SKM-1 (cell line): ENCODE data around the gene TPM2.

ENCODE experiments used
- DNase-seq: peaks from one replicate; lab custom pipeline; 2025; ENCODE audit not compliant: unreplicated experiment; lab: John Stamatoyannopoulos, UW

Gene TPM2

DNA sequence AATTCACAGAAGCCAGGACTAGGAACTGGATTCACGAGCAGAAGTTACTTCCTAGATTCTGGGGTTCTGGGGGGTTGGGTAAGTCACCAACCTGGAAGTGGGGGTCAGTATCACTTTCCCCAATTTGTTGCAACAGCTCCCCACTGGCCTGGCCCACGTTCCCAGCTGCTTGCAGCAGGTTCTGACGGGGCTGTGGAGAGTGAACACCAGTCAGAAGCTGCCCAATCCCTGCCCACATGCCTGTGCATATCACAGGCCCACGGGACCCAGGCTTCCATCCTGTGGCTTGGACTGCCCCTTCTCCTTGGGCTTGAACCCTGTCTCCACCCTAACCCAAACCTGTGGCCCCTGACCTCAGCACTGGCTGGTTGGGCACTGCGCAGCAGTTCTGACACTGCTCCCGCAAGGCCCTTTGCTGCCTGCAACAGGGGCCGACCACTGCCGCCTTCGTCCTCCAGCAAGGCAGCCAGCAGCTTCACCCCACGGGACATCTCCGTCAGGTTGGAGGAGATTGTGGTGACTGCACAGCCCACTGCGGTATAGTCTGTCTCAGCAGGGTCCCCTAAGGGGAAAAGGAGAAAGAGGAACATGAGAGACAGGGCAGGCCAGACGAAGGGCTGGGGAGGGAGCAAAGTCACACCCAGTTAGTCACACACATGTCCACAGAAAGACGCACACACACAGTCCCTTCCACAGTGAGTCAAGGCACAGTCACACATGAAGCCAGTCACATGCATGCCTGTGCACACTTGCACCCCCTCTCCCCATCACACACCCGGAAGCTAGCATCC lies 29.2 kb upstream of the TPM2 start:
- no peak for DNase-seq

DNA sequence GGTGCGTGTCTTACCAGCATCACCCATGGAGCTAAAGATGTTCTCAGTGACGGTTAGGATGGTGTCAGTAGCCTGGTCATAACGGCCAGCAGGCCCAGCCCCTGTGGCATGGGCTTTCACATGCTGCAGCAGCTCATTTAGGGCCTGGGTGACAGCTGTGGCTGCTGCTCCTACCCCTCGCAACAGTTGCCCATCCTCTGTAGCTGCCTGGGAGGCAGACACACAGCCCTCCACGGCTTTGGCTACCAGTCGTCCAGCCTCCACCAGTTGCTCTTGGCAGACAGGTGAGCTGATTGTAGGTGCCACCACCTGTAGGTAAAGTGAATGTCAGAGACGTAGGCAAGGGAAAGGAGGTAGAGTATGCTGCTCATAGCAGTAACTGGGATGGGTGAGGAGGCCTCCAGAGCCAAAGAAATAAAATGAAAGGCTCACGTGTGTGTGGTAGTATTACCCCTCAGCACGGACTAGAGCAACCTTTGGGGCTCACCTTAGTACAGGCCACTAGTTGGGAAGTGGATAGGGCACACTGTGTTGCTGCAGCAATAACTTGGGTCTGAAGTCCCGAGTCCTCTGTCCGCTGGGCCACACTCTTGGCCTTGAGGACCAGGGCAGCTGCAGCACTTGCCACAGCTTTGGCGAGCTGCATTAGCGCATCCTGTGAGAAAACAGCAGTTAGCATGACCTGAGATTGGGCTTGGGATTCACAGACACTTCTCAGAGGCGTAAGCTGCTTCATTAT lies 27.6 kb upstream of the TPM2 start:
- no peak for DNase-seq

DNA sequence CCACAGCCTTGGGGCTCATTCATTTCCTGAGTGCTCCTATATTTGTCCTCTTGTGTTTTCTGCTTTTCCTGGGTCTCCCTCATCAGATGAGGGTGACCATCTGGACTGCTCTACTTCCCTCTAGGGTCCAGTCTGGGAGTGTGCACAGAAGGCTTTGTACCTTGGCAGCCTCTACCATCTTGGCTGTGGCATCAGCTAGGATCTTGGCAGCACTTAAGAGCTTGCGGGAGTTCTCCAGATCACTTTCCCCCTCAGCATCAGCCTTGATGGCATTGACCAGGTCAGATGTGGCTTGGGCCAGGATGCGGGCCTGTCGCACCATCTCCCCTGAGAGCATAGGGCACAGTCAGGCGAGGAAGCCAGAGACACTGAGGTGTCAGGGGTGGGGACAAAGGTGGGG lies 26.5 kb upstream of the TPM2 start:
- DNase-seq, result no peak

DNA sequence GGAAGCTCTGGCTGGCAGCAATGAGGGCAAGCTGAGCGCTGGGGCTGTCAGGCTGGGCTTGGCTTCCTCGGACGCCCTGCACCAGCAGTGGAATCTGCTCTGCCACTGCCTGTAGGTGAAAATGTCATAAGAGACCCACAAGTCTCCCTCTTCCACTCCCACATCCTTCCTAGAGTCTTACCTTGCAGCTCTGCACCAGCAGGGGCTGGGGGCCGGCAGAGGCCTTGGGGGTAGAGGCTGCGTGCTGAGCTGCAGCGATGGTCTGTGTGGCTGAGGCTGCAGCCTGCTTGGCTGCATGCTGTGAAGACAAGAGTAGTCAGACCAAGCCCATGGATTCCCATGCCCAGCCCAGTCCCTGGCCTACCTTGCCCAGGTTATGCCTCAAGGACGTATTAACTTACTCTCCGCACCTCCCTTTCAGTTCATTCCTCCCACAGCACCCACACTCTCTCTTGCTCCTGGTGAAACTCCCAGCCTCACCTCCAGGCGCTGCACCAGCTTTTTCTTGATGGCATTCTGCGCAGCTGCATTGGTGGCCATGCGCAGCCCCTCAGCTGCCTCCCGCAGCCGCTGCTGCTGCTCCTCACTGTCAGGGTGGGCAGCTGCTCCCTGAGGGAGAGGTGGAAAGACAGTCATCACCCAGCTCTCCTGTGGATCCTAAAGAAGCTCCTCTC lies 25.0 kb upstream of the TPM2 start:
- no peak for DNase-seq

DNA sequence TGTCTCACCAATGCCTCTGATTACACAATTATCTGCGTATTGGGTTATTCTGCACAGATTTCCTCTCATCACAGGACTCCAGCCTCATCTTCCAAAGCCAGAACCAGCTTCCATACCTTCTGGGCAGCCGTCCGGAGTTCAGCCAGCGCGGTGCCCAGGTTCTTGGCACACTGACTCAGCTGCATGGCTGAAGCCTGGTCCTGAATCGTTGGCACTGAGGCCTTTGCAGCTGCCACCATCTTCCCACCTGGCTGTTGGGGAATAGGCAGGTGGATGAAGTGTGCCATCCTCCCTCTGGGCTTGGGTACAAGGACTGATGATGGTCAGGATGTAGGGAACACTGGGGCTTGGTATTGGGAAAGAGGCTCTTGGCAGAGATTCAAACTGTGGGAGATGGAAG lies 24.4 kb upstream of the TPM2 start:
- DNase-seq, result no peak

DNA sequence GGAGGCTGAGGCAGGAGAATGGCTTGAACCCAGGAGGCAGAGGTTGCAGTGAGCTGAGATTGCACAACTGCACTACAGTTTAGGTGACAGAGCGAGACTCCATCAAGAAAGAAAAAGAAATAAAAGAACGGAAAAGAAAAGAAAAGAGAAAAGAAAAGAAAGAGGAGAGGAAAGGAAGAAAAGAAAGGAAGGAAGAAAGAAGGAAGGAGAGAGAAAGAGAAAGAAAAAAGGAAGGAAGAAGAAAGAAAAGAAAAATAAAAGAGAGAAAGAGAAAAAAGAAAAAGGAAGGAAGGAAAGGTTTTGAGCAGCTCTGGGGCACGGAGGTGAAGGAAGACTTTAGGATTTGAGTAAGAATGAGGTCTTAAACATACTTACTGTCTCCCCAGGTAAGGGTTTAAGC lies 23.9 kb upstream of the TPM2 start:
- DNase-seq, result no peak

DNA sequence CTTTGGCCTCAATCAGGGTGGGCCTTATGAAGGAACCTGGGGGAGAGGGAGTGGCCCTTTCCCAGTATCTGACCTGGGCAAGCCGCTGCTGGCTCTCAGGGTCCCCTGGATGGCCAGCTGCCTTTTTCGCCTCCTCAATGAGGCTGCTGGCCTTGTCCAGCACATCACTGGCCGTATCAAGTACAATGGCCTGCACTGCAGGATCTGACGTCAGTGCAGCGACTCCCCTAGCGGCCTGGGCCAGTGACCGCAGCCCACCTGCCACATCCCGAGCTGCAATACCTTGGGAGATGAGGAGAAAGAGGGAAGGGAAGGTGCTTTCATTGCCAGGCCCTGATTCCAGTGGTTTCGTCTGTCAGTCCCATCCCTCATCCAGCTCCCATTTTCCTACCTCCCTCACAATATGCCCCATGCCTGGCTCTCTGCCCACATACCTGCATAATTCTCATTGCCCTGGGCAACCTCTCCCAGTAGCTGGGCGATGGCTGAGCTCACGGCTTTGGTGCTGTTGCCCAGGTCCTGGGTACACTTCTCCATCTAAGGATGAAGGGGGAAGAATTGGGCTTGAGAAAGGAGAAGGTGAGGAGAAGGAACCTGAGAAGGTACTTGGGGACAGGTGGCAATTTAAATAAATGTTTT lies 23.2 kb upstream of the TPM2 start:
- DNase-seq, result no peak

DNA sequence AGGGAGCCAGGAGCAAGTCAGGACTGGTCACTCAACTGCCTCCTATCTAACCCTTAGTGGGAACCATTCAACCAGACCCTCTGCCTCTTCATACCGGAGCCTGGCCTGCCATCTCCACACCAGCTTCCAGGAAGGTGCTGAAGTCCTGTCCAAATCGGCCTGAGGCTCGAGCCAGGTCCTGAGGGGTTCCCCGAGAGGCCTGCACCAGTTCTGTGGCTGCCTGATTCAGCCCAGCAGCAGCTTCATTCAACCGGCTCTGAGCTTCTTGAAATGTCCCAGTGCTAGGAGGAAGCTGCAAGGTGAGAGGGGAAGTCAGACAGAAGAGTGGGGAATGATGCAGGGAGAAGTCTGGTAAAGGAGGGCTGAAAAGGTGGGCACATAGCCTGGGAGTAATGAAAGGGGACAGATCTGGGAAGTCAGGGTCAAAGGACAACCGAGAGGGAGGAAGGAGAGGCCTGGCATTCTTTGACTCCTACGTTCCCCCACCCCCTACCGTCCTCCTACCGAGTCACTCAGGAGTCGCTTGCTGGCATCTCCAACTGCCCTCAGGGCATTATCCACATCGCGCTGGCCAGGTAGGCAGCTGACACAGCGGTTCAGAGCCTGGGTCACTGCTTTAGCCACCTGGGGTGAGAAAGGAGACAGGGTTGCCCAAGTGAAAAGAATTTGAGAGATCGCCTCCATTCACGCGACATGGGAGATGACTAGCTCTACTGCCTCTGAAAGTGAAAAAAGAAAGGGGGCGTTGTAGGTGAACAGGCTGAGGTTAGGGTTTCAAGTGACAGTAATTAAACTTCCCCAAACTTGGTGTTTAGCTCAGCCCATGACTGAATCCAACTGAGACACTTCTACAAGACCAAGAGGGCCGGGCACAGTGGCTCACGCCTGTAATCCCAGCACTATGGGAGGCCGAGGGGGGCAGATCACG lies 22.0 kb upstream of the TPM2 start:
- DNase-seq, result no peak

DNA sequence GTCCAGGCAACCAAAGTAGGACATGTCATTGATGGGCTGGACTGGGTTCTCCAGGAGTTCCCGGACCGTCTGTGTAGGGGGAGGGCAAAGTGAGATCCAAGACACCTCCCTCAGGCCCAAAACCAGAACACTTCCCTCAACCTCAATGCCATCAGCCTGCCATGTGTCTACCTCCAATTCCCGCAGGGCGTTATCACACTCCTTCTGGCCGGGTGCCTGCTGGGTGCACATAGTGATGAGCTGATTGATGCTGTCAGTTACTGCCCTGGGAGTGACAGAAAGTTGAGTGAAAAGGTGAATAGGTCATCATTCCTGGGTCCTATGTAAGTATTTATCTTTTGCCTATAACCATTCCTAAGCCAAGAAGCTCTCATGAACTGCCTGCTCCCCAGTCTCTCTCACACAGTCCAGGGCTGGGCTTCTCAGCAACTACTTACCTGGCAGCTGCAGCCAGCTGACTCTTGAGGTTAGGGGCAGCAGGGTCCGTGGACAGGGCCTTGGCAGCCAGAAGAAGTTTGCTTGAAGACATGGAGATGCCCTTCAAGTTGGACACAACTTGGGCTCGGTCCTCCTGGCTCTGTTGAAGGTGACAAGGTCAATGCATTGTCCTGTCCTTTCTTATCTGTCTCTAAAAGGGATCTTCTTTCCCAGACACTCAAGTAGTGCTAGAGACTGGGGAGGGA lies 21.2 kb upstream of the TPM2 start:
- no peak for DNase-seq

DNA sequence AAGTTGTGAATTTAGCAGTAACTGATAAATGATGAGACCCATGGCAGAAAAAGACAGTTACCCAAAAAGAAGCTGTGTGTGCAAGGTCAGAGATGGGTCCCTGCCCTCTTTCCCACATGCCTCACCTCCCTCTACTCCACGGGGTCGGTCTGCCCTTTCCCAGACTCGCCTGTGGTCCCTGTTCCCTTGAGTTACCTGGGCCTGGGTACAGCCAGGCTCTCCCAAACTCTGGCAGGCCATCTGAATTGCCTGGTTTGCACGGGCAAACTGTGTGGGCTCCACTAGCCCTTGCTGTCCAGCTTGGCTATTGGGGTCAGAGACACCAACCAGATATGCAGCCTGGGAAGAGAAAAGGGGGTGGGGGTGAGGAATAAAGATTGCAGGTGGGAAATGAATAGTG lies 18.4 kb upstream of the TPM2 start:
- DNase-seq, result no peak

DNA sequence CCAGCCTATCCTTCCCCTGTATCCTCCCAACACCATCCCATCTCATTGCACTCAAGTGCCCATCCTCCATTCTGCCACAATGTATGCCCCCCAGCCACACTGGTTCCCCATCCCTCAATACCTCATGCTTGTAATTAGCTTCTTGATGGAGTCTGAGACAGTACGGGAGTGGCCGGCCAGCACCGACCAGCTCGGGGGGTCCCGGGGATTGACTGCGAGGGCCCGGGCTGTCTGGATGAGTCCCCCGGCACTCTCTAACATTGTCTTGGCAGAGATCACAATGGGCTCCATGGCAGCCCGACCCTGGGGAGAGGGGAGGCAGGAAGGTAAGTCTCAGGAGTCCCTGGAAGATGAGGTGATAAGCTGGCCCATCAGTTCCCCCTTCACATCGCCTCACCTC lies 17.2 kb upstream of the TPM2 start:
- DNase-seq, result no peak

DNA sequence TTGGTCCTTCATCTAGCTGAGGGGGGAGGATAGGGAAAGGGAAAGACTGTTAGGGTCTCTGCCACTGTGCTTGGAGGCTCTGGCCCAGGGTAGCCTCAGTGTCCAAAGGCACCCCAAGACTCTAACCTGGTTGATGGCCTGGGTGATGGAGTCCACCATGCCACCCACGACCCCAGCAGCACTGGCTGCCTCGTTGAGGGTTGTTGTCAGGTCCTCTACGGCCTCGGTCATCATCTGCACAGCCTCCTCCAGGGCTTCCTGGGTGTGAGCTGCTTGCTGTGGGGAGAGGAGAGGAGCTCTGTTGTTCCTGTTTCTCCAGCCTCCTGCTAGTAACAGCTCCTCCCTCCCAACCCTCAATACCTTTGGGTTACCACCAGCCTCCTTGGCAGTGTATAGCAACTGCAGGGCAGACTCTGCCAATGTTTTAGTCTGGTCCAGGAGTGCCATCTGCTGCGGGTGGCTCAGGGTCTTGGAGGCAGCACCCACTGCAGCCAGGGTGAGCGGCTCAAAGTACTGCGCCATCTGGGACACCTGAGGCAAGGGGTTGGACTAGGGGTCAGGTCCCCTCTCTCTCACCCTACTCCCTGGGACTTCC lies 16.2 kb upstream of the TPM2 start:
- no peak for DNase-seq

DNA sequence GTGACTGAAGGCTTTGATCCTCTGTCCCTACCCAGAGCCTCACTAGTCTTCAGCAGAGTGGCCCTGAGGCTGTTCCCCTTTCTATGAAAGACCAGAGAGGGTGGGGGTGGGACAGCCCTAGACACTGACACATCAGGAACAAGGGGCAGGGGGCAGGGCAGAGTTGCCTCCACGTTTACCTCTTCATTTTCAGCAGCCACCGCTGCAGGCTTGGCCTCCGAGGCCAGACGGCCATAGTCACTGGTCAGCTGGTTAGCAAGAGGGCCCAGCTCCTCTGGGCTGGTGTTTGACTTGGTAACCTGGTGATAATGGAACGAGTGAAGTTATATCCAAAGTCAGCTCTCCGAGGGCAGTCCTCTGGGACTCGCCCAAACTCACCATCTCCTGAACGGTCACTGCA lies 15.6 kb upstream of the TPM2 start:
- no peak for DNase-seq

DNA sequence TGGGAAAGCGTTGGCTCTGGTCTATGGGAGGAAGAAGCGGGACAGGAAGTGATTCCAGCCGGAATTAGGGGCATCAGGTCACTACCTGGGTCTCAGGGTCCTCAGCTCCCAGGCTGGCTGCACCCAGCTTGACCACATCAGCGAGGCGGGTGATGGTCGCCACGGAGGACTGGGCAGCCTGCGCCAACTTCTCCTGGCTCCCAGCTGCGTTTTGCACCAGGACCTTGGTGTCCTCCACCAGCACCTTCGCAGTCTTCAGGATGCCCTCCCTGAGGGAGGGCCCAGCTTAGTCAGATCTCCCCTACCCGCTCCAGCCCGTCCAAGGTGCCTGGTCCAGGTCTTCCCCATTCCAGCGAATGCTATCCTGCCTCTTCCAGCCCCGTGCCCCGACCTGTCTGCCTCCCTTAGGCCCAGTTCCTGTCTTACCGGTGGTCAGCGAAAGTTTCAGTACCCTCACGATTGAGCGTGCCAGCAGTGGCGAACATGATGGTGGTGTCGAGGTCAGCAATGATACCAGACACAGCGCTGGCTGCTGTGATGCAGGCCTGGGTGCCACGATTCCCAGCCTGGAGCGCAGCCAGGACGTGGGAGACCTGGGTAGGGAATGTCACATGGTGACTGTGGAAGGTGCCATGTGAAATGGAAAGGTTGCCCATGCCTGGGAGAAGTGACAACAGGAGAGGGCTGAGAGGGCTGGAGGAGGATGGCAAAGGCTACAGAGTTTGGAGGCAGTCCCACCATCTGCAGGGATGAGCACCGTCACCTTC lies 14.4 kb upstream of the TPM2 start:
- DNase-seq, result no peak

DNA sequence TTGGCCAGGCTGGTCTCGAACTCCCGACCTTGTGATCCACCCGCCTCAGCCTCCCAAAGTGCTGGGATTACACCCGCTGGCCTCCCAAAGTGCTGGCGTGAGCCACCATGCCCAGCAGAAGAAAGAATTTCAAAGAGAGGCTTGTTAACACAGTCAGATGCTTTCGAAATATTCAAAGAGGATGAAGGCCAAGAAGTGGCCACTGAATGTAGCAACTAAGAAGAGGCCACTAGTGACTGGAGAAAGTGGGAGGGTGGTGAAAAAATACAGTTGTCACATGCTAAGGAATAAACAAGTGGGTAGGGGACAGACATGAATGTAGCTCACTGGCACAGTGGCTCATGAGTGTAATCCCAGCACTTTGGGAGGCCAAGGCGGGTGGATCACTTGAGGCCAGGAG lies 13.0 kb upstream of the TPM2 start:
- DNase-seq, result no peak

DNA sequence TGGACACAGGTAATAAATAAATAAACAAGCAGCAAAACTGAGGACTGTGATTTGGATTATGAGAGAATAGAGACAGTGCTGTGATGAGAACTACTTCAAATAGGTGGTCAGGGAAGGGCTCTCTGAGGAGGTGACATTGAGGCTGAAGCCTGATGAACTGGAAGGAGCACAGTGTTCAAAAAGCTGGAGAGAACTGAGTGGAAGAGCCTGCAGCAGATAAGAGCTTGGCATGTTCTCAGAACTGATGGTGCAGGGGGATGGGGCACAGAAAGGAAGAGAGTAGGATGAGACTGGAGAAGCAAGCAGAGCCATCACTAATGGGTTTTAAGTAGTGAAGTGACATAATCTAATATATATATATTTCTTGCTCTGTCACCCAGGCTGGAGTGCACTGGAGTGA lies 11.2 kb upstream of the TPM2 start:
- DNase-seq, result no peak

DNA sequence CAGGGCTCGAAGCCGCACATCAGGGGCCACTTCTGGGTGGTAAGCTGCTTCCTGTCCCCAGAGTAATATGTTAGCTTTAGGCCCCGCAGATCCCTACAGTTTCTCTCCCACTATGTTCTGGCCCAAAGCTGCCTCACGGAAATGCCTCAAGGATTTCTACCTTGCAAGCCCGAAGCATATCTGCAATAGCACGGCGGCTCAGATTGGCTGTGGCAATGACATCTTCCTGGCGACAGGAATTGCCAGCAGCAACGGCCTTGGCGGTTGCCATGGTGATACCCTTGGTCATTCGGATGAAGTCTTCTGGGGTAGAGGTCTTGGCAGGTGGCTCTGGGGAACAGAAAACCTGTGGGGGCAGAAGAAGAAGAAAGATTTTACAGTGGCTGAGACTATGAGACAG lies 10.3 kb upstream of the TPM2 start:
- DNase-seq, result no peak

DNA sequence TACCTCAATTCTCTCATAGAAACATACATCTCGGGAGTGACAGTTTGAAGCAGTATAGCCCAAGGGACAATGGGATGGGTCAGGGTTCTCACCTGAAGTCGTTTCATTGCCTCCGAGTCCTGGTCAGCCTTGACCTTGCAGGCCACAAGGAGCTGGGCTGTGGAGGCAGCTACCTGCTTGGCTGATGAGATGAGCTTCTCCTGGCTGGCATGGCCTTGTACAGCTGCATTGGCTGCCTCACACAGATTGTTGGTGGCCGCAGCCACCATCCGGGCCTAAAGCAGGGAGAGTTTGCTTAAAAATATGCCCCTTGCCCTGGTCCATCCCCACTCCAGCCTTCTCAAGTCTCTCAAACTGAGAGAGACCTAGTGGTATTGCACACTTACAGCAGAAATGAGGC lies 8.5 kb upstream of the TPM2 start:
- DNase-seq, result no peak

DNA sequence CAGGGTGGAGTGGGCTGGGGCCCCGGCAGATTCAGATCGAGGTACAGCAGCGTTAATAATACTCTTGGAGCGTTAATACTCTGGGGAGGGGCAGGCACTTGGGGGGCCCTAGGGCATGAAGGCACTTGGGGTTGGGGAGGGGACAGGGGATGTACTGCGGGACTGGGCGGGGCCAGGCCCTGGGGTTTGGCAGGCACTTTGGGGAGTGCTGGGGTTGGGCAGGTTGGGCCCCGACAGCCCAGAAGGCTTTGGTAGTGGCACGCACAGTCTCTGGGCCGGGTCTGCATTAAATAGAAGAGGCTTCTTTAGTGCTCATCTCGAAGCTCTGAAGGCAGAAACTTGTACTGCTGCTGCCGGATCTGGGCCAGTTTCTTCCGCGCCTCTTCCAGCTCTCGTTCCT lies 7.8 kb upstream of the TPM2 start:
- no peak for DNase-seq
